H1 (cell line): ENCODE measurements around the gene VMP1. TPM values are rescaled to one million over a fixed set of nuclear protein-coding genes. Genes with fewer than 3 reads are reported as not detected.

Experiments used
- MAX ChIP-seq: IDR thresholded peaks from 2 replicates; pipeline ENCODE4 v1.6.1; 2012; ENCODE audit warnings: inconsistent platforms
- RFX5 ChIP-seq: IDR thresholded peaks from 2 replicates; pipeline ENCODE4 v1.6.1; 2011; ENCODE audit warnings: low read depth, low read length, improper control_type of control experiment, borderline replicate concordance
- polyA plus RNA-seq, 7 experiments: library from polyadenylated mRNA; depleted of rRNA in 3 of 7; stranded (reverse) in 5 of 7; unstranded in 2 of 7; fragments of >200 nt in 5 of 7; fragments of 200-250 nt in 2 of 7; gene quantifications; 1 replicate in 5 of 7; 2 replicates in 1 of 7; 4 replicates in 1 of 7; pipeline versions ENCODE4 v1.2.1 to v1.2.3, GENCODE V29; 2011 to 2013; ENCODE audit warnings: missing spikeins in 2 of 7, mixed read lengths in 2 of 7
- total RNA-seq: library from RNA; stranded (reverse); fragmentation: NEBNext Ultra II Directional; extraction: Animal tissue kit (Norgen Biotek cat#: 25700); gene quantifications from 2 replicates; pipeline ENCODE4 v1.2.1, GENCODE V29; 2021

The VMP1 gene
- total and polyA plus RNA-seq, 2 of the 8 experiments (the other 6 are each of a cell fraction or from before 2014, with no cell fraction given): 45.0 to 92.7 TPM

GRCh38 chr17:59829217-59830006 lies 122.0 kb downstream of the VMP1 start (continued):
- no peak for TF ChIP-seq RFX5
- TF ChIP-seq MAX: no peak
- TF ChIP-seq, all 59 proteins: peak for 0
